ENCODE measurements around the gene CELF4.

CELF4 gene

GRCh38 chr18:37565101-37565976 lies at the start of gene CELF4:
TSS of gene CELF4 (minus strand) at chr18:37565798.
- DNase-seq = peak; percentile 10

- DNase-seq = no peak
These were observed 47.6 kb upstream of the CELF4 start for GRCh38 chr18:37613253-37613565.

DNA sequence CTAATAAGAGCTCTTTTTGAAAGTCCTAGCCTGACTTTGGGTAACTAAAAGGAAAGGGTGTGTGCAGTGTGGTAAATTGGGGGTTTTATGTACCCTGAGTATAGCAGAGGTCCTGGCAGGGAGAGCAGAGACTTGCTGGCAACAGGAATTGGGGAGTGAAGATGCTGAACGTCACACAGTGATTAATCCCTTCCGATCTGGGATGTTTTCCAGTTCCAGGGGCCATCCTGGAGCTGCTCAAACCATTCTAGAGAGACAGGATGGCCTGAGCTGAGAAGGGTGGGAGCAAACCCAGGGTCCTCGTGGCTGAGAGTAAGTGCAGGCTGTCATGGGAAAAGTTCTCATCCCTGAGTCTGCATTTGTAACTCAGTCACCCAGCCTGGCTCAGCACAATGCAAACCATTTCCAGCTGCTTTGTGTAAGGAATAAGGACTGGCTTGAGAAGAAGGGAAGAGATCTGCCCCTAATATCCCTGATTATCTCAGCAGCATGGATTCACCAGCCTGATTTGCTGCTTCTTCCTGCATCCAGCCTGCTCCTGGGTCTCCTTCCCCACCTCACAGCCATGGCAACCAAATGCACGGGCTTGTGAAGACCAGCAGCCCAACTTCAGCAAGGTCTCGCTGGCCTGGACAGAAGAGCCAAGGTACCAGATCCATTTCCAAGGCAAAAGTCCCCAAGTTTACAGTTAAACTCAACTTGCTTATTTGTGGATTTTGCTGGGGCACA lies 47.1 kb upstream of the CELF4 start:
- no peak for DNase-seq

DNA sequence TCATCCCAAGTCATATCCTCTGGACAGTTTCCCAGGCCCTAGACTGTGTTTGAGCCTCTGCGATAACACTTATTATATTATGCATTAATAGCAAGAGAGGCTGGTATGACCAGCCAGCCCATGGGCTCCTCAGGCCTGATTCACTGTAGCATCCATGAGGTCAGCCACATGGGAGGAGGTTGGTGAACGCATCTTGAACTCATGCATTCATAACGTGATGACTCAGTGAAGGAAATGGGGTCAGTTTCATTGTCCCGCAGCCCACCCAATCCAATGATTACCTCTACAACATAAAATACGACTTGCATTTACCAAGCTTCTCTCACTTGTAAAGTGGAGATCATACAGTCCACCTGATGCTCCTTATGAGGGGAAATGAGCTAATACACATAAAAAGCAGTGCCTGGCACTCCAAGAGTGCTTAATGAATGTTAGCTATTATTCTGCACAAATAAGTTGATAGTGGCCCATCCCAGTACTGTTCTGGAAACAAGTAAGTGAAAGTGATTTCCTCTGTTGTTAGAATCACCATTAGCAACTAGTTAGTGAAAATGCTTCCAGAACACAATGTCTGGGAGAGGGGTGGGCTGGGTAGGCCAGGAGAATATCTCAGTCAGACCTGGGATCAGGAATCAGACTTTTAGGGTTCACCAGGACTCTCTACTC lies 46.1 kb upstream of the CELF4 start:
- no peak for DNase-seq

DNA sequence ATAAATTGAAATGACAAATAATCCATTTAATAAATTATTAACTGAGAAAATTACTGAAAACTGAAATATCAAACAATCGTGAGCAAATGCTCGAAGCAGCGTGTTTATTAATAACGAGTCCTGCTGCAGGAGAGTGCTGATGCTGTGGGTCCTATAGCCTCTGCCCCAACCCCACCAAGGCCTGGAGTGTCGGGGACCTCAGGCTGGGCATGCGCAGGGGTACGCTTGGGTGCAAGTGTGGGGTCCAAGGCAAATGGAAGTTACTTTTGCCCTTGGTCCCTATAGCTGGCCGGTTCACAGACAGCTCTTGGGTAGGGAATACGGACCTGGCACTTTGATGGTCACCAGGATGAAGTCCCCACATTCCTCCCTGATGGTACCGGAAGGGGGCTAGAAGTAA lies 43.3 kb upstream of the CELF4 start:
- no peak for DNase-seq

GRCh38 chr18:37607281-37607680 lies 41.7 kb upstream of the CELF4 start:
- no peak for DNase-seq

GRCh38 chr18:37604032-37604431 lies 38.4 kb upstream of the CELF4 start:
- DNase-seq = no peak

GRCh38 chr18:37598966-37599896 lies 33.6 kb upstream of the CELF4 start:
- DNase-seq = no peak

GRCh38 chr18:37598396-37598795 lies 32.8 kb upstream of the CELF4 start:
- DNase-seq = no peak

GRCh38 chr18:37590346-37590745 lies 24.7 kb upstream of the CELF4 start:
- no peak for DNase-seq

DNA sequence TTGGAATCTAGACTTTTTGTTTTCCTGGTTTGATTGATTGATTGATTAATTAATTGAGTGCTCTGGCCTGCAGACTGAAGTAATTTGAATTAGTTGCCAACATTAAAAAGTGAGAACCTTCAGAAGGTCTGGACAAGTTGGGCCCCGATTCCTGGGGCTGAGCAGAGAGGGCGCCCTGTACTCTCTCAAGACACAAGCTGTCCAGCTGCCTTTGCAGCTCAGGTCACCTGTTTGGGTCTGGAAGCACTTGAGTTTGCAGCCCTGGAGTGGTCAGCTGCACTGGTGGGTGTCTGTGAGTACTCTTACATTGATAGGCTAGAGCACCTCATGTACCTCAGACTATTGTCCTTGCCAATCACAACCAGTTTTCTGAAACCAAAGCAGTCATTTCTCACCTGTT lies 22.7 kb upstream of the CELF4 start:
- DNase-seq = no peak

DNA sequence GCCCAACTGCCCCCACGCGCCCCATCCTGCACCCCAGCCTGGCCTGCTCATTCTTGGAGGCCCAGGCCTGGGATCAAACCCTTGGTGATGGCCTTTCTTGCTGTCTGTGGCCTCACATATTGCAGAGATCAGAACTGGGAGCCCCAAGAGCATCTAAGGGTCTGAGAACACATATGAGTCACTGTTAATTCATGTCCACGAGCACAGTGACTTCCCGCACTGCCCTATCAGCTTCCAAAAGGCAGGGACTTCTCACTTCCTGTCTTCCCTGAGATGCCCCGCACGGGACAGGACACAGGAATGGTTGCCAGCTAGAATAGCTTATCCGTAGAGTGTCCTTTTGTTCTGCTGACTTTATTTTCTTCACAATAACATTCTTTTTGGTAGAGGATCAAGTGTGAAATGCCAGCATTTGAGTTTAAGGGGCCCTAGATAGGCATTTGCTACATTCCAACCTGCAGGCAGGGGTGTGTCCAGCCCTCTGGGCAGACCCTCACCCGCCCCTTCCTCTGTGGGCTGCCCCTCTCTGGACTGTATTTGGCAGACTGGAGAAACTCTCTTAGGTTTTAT lies 21.1 kb upstream of the CELF4 start:
- no peak for DNase-seq

- no peak for DNase-seq
These were observed 19.5 kb upstream of the CELF4 start for GRCh38 chr18:37584952-37585695.

GRCh38 chr18:37584217-37584616 lies 18.6 kb upstream of the CELF4 start:
- no peak for DNase-seq

- DNase-seq = no peak
These were observed 16.7 kb upstream of the CELF4 start for GRCh38 chr18:37582261-37582660.

GRCh38 chr18:37578886-37579513 lies 13.4 kb upstream of the CELF4 start:
- DNase-seq = peak; percentile 8

- no peak for DNase-seq
These were observed 12.6 kb upstream of the CELF4 start for GRCh38 chr18:37578182-37578678.

DNA sequence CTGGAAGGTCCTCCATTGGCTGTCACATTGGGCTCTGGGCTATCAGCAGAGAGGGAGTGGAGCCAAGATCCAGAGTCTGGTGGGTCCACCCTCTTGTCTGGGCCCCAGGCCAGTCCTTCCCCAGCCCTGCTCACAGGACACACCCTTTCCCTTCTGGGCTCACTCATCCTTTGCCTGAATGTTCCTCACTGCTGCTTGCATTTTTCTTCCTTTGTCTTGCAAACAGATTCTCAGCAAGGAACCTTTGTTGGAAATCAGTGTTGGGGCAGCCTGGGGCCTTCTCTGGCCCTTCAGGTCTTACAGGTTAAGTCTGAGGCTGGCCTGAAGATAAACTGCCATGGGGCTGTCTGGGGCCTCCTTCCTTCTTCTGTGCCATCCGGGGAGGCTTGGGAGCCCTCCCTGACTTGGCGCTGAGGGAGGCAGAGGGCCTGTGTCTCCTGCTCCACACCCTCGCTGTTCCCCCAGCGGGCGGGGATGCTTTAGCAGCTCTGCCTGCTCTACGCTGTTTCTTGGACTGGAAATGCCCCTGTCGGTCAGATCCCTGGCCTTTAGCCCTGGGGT lies 11.5 kb upstream of the CELF4 start:
- DNase-seq = no peak

DNA sequence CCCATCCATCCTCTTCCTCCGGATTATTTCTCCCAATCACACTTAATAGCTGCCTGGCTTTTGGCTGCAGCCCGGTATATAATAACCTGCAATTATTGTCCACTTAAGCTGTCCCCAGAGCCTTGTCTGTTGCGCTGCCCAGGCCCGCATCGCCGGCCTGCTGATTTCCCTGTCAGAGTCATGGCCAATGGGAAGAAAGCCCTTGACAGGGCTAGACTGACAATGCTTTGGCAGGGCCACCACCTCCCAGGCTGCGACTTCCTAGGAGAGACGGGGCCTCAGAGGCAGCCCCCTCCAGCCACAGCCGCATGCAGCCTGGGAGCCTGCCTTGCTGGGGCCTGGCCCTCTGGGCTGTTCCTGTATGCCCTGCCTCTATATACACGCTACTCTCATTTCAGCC lies 10.0 kb upstream of the CELF4 start:
- no peak for DNase-seq

DNA sequence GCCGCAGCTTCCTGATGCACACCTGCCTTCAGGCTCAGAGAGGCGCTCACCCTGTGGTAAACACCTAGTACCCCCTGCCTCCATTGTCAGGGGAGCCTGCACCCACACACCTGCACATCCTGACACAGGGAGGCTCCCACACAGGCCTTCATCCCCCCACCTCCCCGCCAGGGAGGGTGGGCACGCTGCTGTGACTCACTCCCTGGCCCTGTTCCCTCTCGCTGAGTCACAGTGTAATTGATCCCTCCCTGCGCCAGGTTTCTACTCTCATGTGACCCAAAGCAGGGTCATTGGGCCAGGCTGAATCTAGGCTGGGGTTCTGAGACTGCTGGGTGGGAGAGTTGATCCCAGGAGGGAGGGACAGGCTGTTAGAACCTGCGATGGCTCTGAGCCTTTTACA lies 8.5 kb upstream of the CELF4 start:
- DNase-seq = no peak

GRCh38 chr18:37572736-37573135 lies 7.1 kb upstream of the CELF4 start:
- DNase-seq = no peak

All from DMS 273 treated with DMSO at 0.1 percent for 48 hours (cell line).